Astrocyte of the spinal cord (primary cell): ENCODE measurements around the gene GAD2.

Experiments used
- DNase-seq: peaks from one replicate; pipeline ENCODE4 v3.0.0; 2011; ENCODE audit warnings: low read depth, low spot score
- H3K4me3 ChIP-seq: 2 replicates; pipeline ENCODE4 v1.5.1; 2011; ENCODE audit warnings: low read depth, mild to moderate bottlenecking, low read length, moderate library complexity
- in situ Hi-C: cut with HindIII; loops from 2 replicates; pipeline ENCODE4 v1.10.0; 2017; ENCODE audit warnings: low sequenced_read_pairs
- TF ChIP-seq, protein P1 (sequence below): IDR thresholded peaks from 2 replicates; pipeline ENCODE4 v1.5.1; 2012; ENCODE audit warnings: low read depth, mild to moderate bottlenecking, low read length, inconsistent platforms

GAD2 gene

DNA sequence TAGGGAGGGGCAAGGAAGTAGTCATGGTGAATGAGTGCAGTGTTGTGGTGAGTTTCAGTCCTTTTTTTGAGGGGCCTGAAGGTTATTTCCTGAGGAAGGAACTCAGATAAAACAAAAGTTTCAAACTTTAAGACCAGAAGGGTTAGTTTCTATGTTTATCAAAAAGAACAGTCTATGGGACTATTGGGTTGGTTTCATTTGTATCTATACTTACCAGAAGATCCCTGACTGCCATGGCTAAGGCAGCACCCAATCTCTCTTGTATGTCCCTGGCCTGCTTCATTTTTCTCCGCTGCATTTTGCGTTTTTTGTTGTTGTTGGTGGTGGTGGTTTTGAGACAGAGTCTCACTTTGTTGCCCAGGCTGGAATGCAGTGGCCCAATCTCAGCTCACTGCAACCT, 19.3 kb upstream of the GAD2 start:
- TF ChIP-seq, protein P1, sequence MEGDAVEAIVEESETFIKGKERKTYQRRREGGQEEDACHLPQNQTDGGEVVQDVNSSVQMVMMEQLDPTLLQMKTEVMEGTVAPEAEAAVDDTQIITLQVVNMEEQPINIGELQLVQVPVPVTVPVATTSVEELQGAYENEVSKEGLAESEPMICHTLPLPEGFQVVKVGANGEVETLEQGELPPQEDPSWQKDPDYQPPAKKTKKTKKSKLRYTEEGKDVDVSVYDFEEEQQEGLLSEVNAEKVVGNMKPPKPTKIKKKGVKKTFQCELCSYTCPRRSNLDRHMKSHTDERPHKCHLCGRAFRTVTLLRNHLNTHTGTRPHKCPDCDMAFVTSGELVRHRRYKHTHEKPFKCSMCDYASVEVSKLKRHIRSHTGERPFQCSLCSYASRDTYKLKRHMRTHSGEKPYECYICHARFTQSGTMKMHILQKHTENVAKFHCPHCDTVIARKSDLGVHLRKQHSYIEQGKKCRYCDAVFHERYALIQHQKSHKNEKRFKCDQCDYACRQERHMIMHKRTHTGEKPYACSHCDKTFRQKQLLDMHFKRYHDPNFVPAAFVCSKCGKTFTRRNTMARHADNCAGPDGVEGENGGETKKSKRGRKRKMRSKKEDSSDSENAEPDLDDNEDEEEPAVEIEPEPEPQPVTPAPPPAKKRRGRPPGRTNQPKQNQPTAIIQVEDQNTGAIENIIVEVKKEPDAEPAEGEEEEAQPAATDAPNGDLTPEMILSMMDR, result no peak
- in situ Hi-C loops, result no loop called here
- H3K4me3 ChIP-seq, result no peak overlapping the region
- DNase-seq, result no peak

DNA sequence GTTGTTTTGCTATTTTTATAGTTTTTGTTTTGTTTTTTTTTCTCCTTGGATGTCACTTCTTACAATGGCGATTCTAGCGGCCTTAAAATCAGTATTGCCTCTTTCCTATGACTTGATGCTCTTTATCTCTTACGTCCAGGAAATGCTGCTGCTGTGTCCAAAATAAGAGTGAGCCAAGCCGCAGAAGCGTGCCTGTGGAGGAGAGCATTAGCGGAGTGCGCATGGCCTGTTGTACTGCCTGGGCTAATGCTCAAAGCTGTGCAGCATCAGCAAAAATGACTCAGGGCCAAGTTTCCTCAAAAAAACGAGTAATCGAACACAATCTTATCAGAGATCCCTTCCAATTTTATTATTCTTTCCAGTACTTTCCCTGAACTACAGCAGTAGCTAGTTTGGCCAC, 18.5 kb upstream of the GAD2 start:
- no peak overlapping the region for H3K4me3 ChIP-seq
- DNase-seq, result no peak
- TF ChIP-seq, protein P1, result no peak
- in situ Hi-C loops, result no loop called here

DNA sequence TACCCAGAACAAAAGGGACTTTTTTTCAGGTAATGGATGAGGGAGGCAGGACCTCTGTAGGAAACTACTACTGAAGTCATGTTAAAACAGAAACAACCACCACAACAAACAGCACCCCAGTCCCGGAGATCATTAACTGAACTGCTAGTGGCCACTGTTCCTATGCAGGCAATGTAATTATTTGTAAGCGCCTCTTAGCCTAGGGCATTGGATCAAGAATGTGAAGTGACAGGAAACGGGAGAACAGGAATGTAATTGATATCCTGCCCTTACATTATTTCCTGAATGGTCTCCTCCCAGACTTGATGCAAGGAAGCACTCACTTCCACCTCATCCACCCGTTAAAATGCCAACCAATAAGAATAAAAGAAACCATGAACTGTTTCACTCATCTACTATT, 16.7 kb upstream of the GAD2 start:
- TF ChIP-seq, protein P1, result no peak
- in situ Hi-C loops, result no loop called here

DNA sequence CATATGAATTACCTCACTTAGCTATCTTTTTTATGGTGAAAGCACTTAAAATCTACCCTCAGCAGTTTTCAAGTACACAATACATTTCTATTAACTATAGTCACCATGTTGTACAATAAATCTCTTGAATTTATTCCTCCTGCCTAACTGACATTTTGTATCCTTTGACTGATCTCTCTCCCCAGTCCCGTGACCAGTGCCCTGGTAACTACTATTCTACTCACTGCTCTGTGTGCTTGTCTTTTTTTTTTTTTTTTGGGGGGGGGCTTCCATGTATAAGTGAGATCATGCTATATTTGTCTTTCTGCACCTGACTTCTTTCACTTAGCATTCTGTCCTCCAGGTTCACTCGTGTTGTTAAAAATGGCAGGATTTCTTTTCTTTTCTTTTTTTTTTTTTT, 11.4 kb upstream of the GAD2 start:
- H3K4me3 ChIP-seq, result no peak overlapping the region
- no peak for DNase-seq
- in situ Hi-C loops, result no loop called here
- TF ChIP-seq, protein P1, result no peak

More for the DNA sequence above, 16.7 kb upstream of the GAD2 start:
- no peak overlapping the region for H3K4me3 ChIP-seq
- no peak for DNase-seq

DNA sequence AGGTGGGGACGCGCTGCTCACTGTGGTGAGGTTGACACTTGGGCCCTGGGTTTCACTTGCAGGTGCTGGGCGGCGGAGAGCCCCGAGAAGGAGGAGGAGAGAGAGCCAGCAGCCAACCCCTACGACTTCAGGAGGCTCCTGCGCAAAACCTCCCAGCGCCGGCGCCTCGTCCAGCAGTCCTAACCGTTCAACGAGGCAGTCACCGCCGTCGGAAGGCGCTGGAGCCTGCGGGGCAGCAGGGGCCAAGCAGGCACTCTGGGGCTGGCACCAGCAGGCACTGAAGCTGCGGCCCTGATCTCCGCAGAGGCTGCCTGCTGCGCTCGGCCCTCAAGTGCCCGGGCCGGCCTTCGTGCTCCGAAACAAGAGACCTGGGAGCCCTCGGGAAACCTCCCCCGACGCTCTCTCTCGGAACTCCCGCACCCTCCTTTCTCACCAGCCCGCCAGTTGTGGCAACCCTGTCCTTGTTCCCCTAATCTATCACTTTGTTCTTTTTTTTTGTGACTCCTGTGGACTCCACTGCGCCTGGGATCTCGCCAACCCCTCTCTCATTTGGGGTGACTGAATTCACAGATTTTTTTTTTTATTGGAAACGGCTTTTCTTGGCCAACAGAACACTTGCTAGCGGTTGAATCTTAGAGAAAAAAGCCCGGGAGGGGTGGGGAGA, 4.7 kb upstream of the GAD2 start:
- in situ Hi-C loops, result no loop called here
- no peak for DNase-seq
- TF ChIP-seq, protein P1, result no peak
- no peak overlapping the region for H3K4me3 ChIP-seq

DNA sequence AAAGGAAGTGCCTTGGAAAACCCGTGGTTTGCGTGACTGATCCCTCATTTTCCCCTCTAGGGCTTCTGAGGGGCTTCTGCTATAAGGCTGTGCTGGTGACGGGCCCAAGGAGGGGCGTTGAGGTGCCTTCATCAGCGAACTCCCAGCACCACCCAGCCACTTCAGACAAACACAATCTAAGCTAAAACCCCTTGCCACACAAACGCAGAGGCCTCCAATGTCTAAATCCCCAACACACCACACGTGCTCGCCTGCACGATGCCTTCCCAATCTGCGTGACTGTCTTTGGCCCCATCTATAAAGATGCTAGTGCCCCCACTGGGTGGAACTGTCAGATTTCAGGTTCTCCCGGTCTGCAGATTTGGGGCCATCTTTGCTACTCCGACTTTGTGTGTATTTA, 4.1 kb upstream of the GAD2 start:
- in situ Hi-C loops, result no loop called here

More for the DNA sequence above, 4.1 kb upstream of the GAD2 start:
- no peak overlapping the region for H3K4me3 ChIP-seq
- TF ChIP-seq, protein P1, result no peak
- no peak for DNase-seq
